Right lobe of liver (tissue), 4 donors: ENCODE measurements around the gene TGFB2.

Source experiments
- CTCF ChIP-seq, 4 donors: fragments of 200-600 bp in 3 of 4; fragments of 450-650 bp in 1 of 4; IDR thresholded peaks; one replicate each; pipeline versions ENCODE4 v1.5.1 to v1.8.0; 2016 to 2022; ENCODE audit warnings: antibody characterized with exemption in 4 of 4, mild to moderate bottlenecking in 2 of 4
- POLR2A ChIP-seq: fragments of 450-650 bp; IDR thresholded peaks from one replicate; pipeline ENCODE4 v1.6.1; 2017; ENCODE audit warnings: antibody characterized with exemption, mild to moderate bottlenecking
- donor health status: DM: no; HTN: no; CAD: no.
- donor health status: DM: no; HTN: no; CAD: no.
- donor health status: DM: no; HTN: yes; CAD: no.

- TF ChIP-seq CTCF (IDR thresholded peaks at IDR 0.05) (no peak), POLR2A (no peak)
Measured at GRCh38 chr1:218296162-218296561, 49.0 kb upstream of the TGFB2 start.
